PC-9 (cell line): Measurements from ENCODE around the gene PRKACB. TPM values are rescaled to one million over a fixed set of nuclear protein-coding genes. Genes with fewer than 3 reads are reported as not detected.

Experiments
- Bru-seq: library from RNA; stranded (reverse); fragments of 400-500 nt; gene quantifications from one replicate; lab custom pipeline; 2021; lab: Mats Ljungman, UMichigan
- BruChase-seq, 2 experiments: library from RNA; stranded (reverse); fragments of 400-500 nt; gene quantifications; one replicate each; lab custom pipeline; 2021; lab: Mats Ljungman, UMichigan
- BruUV-seq: library from RNA; stranded (reverse); fragments of 400-500 nt; replicated peaks from 2 replicates; lab custom pipeline; 2021; lab: Mats Ljungman, UMichigan
- CTCF ChIA-PET: fragments of 300-600 bp; sonication (Branson Sonifier 250); formaldehyde crosslinking; loops from one replicate; lab custom pipeline; 2022; ENCODE audit warnings: antibody characterized with exemption; lab: Charles Lee
- POLR2A ChIA-PET: fragments of 300-600 bp; sonication (Branson Sonifier 250); formaldehyde crosslinking; loops from one replicate; lab custom pipeline; 2022; ENCODE audit warnings: antibody characterized with exemption; ENCODE audit not compliant: unreplicated experiment; lab: Charles Lee
- DNase-seq, 2 experiments: peaks; one replicate each; pipeline versions ENCODE4 v3.0.0 to v3.0.0-alpha.2; 2015 to 2022; ENCODE audit warnings: mixed read lengths in 1 of 2
- H2AFZ ChIP-seq: fragments of 200-600 bp; sonication (generic); 2 replicates; pipeline ENCODE4 v1.8.1; 2017; ENCODE audit warnings: antibody characterized with exemption
- H3F3A ChIP-seq: fragments of 200-600 bp; sonication (generic); 2 replicates; pipeline ENCODE4 v1.8.1; 2017; ENCODE audit warnings: antibody characterized with exemption, mild to moderate bottlenecking, low read depth; ENCODE audit not compliant: insufficient read depth
- H3K27ac ChIP-seq: fragments of 200-600 bp; sonication (generic); 2 replicates; pipeline ENCODE4 v1.6.1; 2016; ENCODE audit warnings: mixed run types
- H3K27me3 ChIP-seq: fragments of 200-600 bp; sonication (generic); 2 replicates; pipeline ENCODE4 v1.6.1; 2016; ENCODE audit warnings: low read depth, mixed run types; ENCODE audit not compliant: insufficient read depth
- H3K36me3 ChIP-seq: fragments of 200-600 bp; sonication (generic); 2 replicates; pipeline ENCODE4 v1.6.1; 2016; ENCODE audit warnings: low read depth, mixed run types
- H3K4me1 ChIP-seq: fragments of 200-600 bp; sonication (generic); replicated peaks from 2 replicates; pipeline ENCODE4 v1.6.1; 2016; ENCODE audit warnings: mixed run types; ENCODE audit not compliant: insufficient read depth
- H3K4me2 ChIP-seq: fragments of 200-600 bp; sonication (generic); 2 replicates; pipeline ENCODE4 v1.6.1; 2017; ENCODE audit warnings: mixed run types
- H3K4me3 ChIP-seq: fragments of 200-600 bp; sonication (generic); 2 replicates; pipeline ENCODE4 v1.6.1; 2016; ENCODE audit warnings: mixed run types
- H3K79me2 ChIP-seq: fragments of 200-600 bp; sonication (generic); 2 replicates; pipeline ENCODE4 v1.6.1; 2017; ENCODE audit warnings: low read depth, mixed run types
- H3K9me2 ChIP-seq: fragments of 200-600 bp; sonication (generic); 2 replicates; pipeline ENCODE4 v1.8.1; 2017; ENCODE audit warnings: mild to moderate bottlenecking; ENCODE audit not compliant: insufficient read depth
- H3K9me3 ChIP-seq: fragments of 200-600 bp; sonication (generic); 2 replicates; pipeline ENCODE4 v1.8.1; 2016; ENCODE audit warnings: low read depth; ENCODE audit not compliant: insufficient read depth
- H4K20me1 ChIP-seq: fragments of 200-600 bp; sonication (generic); 2 replicates; pipeline ENCODE4 v1.8.1; 2017; ENCODE audit not compliant: insufficient read depth
- CTCF ChIP-seq: fragments of 200-600 bp; sonication (generic); conservative IDR thresholded peaks from 2 replicates; pipeline ENCODE4 v1.6.1; 2017; ENCODE audit warnings: mixed run types, antibody characterized with exemption, mild to moderate bottlenecking, moderate library complexity
- EZH2 ChIP-seq: fragments of 200-600 bp; sonication (generic); IDR thresholded peaks from 2 replicates; pipeline ENCODE4 v1.8.0; 2017; ENCODE audit warnings: antibody characterized with exemption, low read depth
- intact Hi-C: fragments of 100-400 bp; cut with micrococcal nuclease; formaldehyde crosslinking; loops from one replicate; pipeline ENCODE4 v1.10.0; 2022; ENCODE audit not compliant: unreplicated experiment
- long read RNA-seq: library from polyadenylated mRNA; stranded (forward); transcript quantifications from one replicate; pipeline ENCODE4 v2.0.0, GENCODE V29; 2022
- total RNA-seq: library from RNA; stranded (reverse); gene quantifications from 2 replicates; pipeline ENCODE4 v1.2.3, GENCODE V29; 2021

Gene PRKACB
- total RNA-seq (16.1 and 16.7 TPM in 2 replicates), Bru-seq, nascent RNA (percentile 64 among the genes with signal in this experiment), BruChase-seq, experiment 1, labeled RNA remaining after a 2-hour chase (percentile 68 among the genes with signal in this experiment), BruChase-seq, experiment 2, labeled RNA remaining after a 6-hour chase (percentile 64 among the genes with signal in this experiment)
- long read RNA-seq, full-length matches to known transcripts, result 3 of 3 reads
- long read RNA-seq, partial matches to known transcripts, result 0 of 3 reads
- long read RNA-seq, other reads (novel, unspliced or antisense), result 0 of 3 reads

GRCh38 chr1:84143796-84144565 is at the start of gene PRKACB:
TSS of gene PRKACB (plus strand) at chr1:84144271. CDS start at chr1:84144362, 91 bp downstream.
- Histone ChIP-seq H3K36me3 (no peaks in the 10 kb centered on the region), H2AFZ (no peak within 1 kb of the TSS), H3K4me3 (no peak within 1 kb of the TSS), H3K9me2 (no peaks in the 10 kb centered on the region), H3K4me1 (peaks cover 7% of the 10 kb centered on the region; the same call in 1 of the 2 replicates), H4K20me1 (no peaks in the 10 kb centered on the region), H3K9me3 (no peaks in the 10 kb centered on the region), H3K27ac (no peak within 1 kb of the TSS), H3K27me3 (no peaks in the 10 kb centered on the region), H3K79me2 (no peaks in the 10 kb centered on the region), H3K4me2 (no peak within 1 kb of the TSS), H3F3A (no peaks in the 10 kb centered on the region; the same call in 1 of the 2 replicates)
- no TSS peak for BruUV-seq
- TF ChIP-seq EZH2 (no peak), CTCF (no peak)
- intact Hi-C loops, result loop anchor here (5.0 kb wide), 3 partner anchors 223 to 628 kb away; no protein-coding TSS in a partner anchor
- no peak for DNase-seq
- POLR2A ChIA-PET, result no interaction called here
- CTCF ChIA-PET, result interaction anchor here (0.6 to 1.1 kb wide), 3 partner anchors 289 to 459 kb away, joined by 3 to 4 read pairs (median 3); no protein-coding TSS in a partner anchor

GRCh38 chr1:84095308-84095707 is 48.8 kb upstream of the PRKACB start:
- ChIA-PET POLR2A (no interaction called here), CTCF (no interaction called here)
- no TSS peak for BruUV-seq
- Histone ChIP-seq H3K9me2 (no peaks in the 10 kb centered on the region), H3K79me2 (no peaks in the 10 kb centered on the region; the same call in 1 of the 2 replicates), H2AFZ (no peak overlapping the region), H3K36me3 (peaks cover 22% of the 10 kb centered on the region; the same call in 1 of the 2 replicates), H3K4me2 (no peak overlapping the region), H3K27ac (no peak overlapping the region), H4K20me1 (no peaks in the 10 kb centered on the region), H3F3A (no peaks in the 10 kb centered on the region), H3K4me3 (no peak overlapping the region), H3K4me1 (peaks cover 4% of the 10 kb centered on the region), H3K27me3 (no peaks in the 10 kb centered on the region), H3K9me3 (0 out of 2 replicates have a peak, but pooled peaks cover 9% of the 10 kb centered on the region)
- no peak for DNase-seq
- TF ChIP-seq EZH2, result no peak
- TF ChIP-seq CTCF, result no peak
- intact Hi-C loops, result no loop called here

GRCh38 chr1:84096176-84096575 is 47.9 kb upstream of the PRKACB start:
- Histone ChIP-seq H3K9me3 (peaks cover 9% of the 10 kb centered on the region; the same call in 1 of the 2 replicates), H3K4me2 (no peak overlapping the region), H3K9me2 (no peaks in the 10 kb centered on the region), H3K27me3 (no peaks in the 10 kb centered on the region), H3K27ac (no peak overlapping the region), H3K4me3 (no peak overlapping the region), H2AFZ (no peak overlapping the region), H3K36me3 (peaks cover 22% of the 10 kb centered on the region; the same call in 1 of the 2 replicates), H3F3A (no peaks in the 10 kb centered on the region), H4K20me1 (no peaks in the 10 kb centered on the region), H3K79me2 (no peaks in the 10 kb centered on the region; the same call in 1 of the 2 replicates), H3K4me1 (no peaks in the 10 kb centered on the region)
- intact Hi-C loops, result no loop called here
- TF ChIP-seq EZH2 (no peak), CTCF (no peak)
- ChIA-PET POLR2A (no interaction called here), CTCF (no interaction called here)
- no peak for DNase-seq
- no TSS peak for BruUV-seq
